Chondrocyte (in vitro differentiated cells): ENCODE measurements around the gene SLC25A1. TPM values are rescaled to one million over a fixed set of nuclear protein-coding genes. Genes with fewer than 3 reads are reported as not detected.

Source experiments
- DNase-seq: peaks from one replicate; pipeline ENCODE4 v3.0.0; 2021; ENCODE audit warnings: mixed read lengths, low spot score
- H3K27ac Mint-ChIP-seq: one replicate; pipeline ENCODE4 v1.8.0; 2021; ENCODE audit warnings: mild to moderate bottlenecking, moderate library complexity, mixed read lengths; ENCODE audit not compliant: unreplicated experiment
- H3K27me3 Mint-ChIP-seq: 2 replicates; pipeline ENCODE4 v1.8.0; 2021; ENCODE audit warnings: low read depth, mixed read lengths
- H3K36me3 Mint-ChIP-seq: 2 replicates; pipeline ENCODE4 v1.8.0; 2021; ENCODE audit warnings: low read depth, mixed read lengths
- H3K4me1 Mint-ChIP-seq: 2 replicates; pipeline ENCODE4 v1.8.0; 2021; ENCODE audit warnings: low read depth, mild to moderate bottlenecking, mixed read lengths
- H3K4me3 Mint-ChIP-seq: one replicate; pipeline ENCODE4 v1.8.0; 2021; ENCODE audit warnings: mild to moderate bottlenecking, moderate library complexity, mixed read lengths; ENCODE audit not compliant: unreplicated experiment
- H3K9me3 Mint-ChIP-seq: 2 replicates; pipeline ENCODE4 v1.8.0; 2021; ENCODE audit warnings: low read depth, mixed read lengths
- total RNA-seq: library from RNA; stranded (reverse); gene quantifications from 3 replicates; pipeline ENCODE4 v1.2.1, GENCODE V29; 2021
- TF ChIP-seq, protein P1 (sequence below): fragments of 200-600 bp; sonication (generic); IDR thresholded peaks from 2 replicates; pipeline ENCODE4 v1.5.0; 2021; ENCODE audit warnings: antibody characterized with exemption, mild to moderate bottlenecking, moderate library complexity

The SLC25A1 gene
- total RNA-seq, 1 donor from 2014 or later: 107 TPM

DNA sequence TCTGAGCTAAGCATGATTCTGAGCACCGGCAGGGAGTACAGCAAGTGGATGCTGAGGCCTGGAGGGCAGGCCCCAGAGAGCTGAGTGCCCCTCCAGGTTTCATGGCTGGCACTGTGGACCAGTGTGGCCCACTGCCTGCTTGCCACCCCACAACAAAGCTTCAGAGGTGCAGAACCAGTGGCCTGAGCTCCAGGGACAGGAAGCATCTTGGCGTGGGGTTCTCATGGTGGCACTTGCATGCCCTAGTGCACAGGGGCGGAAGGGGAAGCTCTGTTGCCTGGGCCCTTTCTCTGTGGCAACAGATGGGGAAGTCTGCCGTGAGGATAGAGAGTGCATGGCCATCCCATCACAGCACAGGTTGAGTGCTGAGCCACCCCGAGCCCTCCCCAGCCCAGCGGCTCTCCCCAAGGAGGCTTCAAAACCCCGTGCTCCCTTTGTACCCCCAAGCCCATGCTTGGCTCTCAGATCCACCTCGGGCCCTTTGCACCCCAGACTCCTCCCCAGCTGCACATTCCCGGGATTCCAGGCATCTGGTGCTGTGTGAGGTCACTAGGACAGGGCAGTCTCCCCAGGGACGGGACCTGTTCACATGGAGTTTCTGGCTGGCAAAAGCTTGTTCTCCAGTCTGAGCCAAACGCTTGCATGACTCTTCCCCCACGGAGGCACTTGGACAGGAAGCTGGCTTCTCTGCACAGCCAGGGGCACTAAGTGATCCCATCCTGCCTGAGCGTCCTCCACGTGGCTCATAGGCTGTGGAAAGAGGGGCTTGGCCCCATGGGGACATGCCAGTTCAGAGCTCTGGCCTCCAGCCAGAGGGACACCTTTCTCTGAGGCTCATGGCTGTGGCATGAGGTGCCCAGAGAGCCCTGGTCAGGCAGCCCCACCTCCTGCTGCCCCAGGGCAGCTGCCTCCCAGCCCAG lies 4.2 kb downstream of the SLC25A1 start:
- peaks cover 62% of the 10 kb centered on the region for H3K4me1 Mint-ChIP-seq

DNA sequence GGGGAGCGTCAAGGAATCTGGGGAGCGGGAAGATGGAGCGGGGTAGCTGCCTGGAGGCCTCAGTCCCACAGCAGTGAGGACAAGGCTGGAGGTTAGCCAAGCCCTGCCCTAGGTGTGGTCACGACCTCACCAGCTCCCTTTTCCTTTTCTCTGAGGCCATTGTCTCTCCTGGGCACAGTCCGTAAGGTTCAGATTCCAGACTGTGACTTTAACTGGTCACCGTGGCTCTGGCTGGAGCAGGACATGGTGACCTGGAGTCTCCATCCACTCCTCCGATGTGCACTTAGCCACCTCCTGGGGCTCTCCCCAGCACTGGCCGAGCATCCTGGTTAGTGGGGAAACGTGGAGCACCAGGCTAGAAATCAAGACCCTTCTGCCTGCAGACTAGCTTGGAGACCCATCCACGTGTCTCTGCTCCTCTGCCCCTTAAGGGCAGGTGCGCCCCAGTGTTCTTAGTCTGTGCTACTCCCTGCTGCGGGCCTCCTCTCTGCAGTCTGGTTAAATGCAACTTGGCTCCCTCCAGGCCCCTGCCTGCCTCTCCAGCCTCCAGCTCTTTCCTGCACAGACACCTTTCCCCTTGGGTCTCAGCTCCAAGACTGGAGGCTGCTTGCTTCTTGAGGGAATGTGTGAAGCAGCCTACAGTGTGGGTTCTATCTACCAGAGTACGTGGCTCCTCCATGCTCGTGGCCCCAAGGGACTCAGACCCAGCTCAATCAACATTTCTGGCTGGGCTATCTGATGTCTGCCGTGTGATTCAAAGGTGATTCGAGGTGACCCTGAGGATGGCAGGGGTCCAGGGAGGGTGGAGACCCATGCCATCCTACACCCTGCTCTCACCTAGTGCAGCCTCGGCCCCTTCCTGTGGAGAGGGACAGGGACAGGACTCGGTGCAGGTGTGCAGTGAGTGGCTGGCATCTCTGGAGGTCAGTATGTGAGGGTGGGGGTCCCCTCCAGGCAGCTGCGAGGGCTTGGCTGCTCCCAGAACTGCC lies 5.2 kb downstream of the SLC25A1 start:
- Mint-ChIP-seq H3K4me3 (peak overlapping the region; percentile 94), H3K27ac (peak overlapping the region; percentile 97), H3K36me3 (peaks cover 1% of the 10 kb centered on the region), H3K27me3 (peaks cover 15% of the 10 kb centered on the region), H3K4me1 (peaks cover 59% of the 10 kb centered on the region), H3K9me3 (no peaks in the 10 kb centered on the region)
- TF ChIP-seq, protein P1, sequence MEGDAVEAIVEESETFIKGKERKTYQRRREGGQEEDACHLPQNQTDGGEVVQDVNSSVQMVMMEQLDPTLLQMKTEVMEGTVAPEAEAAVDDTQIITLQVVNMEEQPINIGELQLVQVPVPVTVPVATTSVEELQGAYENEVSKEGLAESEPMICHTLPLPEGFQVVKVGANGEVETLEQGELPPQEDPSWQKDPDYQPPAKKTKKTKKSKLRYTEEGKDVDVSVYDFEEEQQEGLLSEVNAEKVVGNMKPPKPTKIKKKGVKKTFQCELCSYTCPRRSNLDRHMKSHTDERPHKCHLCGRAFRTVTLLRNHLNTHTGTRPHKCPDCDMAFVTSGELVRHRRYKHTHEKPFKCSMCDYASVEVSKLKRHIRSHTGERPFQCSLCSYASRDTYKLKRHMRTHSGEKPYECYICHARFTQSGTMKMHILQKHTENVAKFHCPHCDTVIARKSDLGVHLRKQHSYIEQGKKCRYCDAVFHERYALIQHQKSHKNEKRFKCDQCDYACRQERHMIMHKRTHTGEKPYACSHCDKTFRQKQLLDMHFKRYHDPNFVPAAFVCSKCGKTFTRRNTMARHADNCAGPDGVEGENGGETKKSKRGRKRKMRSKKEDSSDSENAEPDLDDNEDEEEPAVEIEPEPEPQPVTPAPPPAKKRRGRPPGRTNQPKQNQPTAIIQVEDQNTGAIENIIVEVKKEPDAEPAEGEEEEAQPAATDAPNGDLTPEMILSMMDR: no peak
- no peak for DNase-seq

More for the DNA sequence above, 4.2 kb downstream of the SLC25A1 start:
- H3K27ac Mint-ChIP-seq: peak overlapping the region; percentile 83
- TF ChIP-seq, protein P1: no peak
- H3K4me3 Mint-ChIP-seq: peak overlapping the region; percentile 25
- H3K36me3 Mint-ChIP-seq: peaks cover 1% of the 10 kb centered on the region
- peak; percentile 85 for DNase-seq
- H3K27me3 Mint-ChIP-seq: peaks cover 7% of the 10 kb centered on the region
- no peaks in the 10 kb centered on the region for H3K9me3 Mint-ChIP-seq

DNA sequence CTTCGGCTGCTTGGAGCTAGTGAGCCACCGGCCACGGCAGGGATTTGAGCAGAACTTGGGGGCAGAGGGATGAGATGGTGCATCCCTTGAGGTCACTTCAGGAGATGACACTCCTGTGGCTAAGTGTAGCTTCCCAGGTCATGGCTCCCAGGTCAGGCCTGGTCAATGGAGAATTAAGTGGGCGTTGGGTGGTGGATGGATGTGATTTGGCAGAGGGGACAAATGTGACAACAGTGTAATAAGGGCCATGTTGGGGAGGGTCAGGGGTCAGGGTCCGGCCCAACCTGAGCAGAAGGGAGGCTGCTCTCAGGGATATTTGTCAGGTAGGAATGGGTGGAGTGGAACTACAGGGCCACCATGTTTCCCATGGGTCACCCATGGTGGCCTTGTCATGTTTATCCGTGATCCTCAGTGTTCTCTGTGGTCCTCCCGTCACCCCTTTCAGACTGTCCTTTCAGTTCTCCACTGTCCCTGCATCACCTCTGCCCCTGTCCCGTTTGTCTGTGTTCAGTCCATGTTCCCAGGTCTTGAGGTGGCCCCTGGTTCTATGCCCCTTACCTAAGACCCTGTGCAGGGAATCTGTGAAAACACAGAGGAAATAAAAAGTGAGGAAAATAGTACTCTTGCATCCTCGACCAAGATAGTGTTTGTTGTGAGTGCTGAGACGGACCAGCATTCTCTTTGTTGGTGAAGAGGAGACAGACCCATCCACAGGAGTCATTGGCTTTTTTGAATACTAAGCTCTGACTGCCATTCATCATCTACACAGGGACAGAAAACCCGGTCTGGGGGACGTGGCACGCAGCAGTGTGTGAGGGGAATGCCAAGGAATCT lies 6.1 kb downstream of the SLC25A1 start:
- H3K27me3 Mint-ChIP-seq: peaks cover 22% of the 10 kb centered on the region
- TF ChIP-seq, protein P1: no peak
- H3K36me3 Mint-ChIP-seq: peaks cover 2% of the 10 kb centered on the region
- H3K4me3 Mint-ChIP-seq: peak overlapping the region; percentile 94
- no peak for DNase-seq
- no peaks in the 10 kb centered on the region for H3K9me3 Mint-ChIP-seq
- peaks cover 57% of the 10 kb centered on the region for H3K4me1 Mint-ChIP-seq
- H3K27ac Mint-ChIP-seq: peak overlapping the region; percentile 97

DNA sequence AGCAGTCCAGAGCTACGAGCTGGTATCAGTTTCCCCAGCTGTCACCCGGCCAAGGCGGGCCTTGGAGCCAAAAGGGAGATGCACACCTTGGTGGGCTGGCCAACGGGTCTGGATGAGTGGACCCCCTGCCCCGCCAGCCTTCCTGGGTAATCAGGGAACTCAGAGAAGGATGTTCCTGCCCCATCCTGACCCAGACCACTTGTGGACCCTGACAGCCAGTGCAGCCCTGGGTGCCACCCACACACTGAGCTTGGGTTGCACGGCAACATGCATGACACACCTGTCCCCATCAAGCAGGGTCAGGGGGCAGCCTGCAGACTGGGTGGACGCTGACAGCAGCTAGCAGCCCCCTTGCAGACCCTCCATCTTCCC lies 8.6 kb downstream of the SLC25A1 start:
- Mint-ChIP-seq H3K27ac (no peak overlapping the region), H3K36me3 (peaks cover 2% of the 10 kb centered on the region), H3K4me3 (no peak overlapping the region), H3K4me1 (peaks cover 38% of the 10 kb centered on the region), H3K27me3 (peaks cover 33% of the 10 kb centered on the region), H3K9me3 (no peaks in the 10 kb centered on the region)
- peak; percentile 86 for DNase-seq
- TF ChIP-seq, protein P1: no peak
